ENCODE measurements around the gene ANKRD42.
"Not testable (repeated sequence)": the region's sequence is repeated elsewhere in the genome, so short reads cannot be mapped to it uniquely, and the experiment has no call there.

ANKRD42 gene

DNA sequence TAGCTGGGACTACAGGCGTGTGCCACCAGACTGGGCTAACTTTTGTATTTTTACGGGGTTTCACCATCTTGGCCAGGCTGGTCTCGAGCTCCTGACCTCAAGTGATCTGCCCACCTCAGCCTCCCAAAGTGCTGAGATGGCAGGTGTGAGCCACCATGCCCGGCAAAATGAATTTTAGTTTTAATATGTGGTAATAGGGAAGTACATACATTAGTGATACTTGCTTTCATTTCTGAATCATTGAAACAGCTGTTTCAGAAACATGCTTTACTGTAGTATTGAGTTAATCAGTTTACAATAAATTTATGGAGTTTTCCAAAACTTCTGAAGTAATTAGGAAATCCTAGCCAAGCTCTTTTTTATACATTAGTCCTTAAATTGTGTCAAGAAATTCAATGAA lies 21.0 kb upstream of the ANKRD42 start:
- no peak for DNase-seq (ENCODE audit: low spot score)

DNA sequence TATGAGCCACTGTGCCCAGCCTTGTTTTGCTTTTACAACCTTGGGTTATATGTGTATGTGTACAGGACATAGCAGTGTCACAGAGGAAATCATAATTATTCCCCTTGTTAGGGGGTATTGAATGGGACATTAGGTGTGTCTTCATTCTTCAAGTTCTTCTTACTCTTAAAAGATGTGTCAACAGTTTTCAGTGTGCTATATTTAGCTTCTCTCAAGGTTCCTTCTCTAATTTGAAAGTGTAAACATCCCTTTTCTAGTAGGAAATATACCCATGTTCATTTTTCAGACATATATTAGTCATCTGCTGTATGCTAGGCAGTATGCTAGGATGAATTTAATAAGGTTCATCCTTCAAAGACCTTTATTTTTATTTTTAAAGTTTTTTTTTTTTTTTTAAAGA lies 19.5 kb upstream of the ANKRD42 start:
- no peak for DNase-seq (ENCODE audit: low spot score)

DNA sequence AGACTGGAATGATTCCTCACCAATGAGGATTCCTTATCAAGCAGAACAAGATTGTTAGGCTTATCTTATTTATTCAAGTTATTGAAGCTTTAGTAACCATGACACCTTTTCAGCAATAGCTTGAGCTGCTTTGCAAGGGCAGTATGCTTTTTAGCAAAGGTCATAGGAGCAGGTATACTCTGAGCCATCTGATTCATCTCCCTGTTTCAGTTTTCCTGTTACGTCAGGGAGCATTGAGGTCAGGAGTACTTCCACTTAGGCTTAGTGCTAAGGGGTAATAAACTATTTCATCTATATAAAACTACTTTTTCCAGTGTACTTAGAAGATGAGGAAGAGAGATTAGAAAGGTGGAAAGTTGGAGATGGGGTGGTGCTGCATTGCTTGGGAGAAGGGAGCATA lies 17.7 kb upstream of the ANKRD42 start:
- no peak for DNase-seq (ENCODE audit: low spot score)

DNA sequence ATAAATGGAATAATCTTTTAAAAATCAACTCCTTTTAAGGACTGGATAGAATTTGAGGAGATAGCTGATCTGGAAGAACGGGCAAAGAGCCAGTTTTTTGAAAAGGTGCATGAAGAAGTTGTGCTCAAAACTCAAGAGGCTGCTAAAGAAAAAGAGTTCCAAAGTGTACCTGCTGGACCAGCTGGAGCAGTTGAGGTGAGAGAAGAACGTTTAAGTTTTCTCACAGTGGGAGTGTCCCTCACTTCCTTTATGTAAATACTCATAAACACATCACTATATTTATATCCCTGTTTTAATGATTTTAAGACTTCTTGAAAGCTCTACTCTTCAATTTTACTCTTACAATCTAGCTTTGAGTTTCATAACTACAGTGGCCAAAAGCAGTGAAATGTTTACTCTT lies 11.7 kb upstream of the ANKRD42 start:
- DNase-seq (ENCODE audit: low spot score): no peak

DNA sequence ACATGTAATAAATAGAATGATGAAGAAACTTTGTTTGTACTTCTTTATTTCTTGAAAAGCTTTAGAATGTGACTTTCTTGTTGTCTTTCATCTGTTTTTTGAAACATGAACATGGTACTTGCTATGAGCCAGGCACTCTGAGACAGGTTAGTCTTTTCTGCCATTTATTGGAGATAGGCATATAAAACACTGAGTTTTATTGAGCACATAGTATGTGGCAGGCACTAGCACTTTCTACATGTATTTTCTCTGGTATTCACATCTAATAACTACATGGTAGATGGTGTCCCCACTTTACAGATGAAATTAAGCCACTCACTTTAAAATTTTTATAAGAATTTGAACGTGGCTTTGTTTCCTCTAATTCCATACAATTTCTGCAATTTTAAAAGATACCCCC lies 7.7 kb upstream of the ANKRD42 start:
- DNase-seq (ENCODE audit: low spot score): no peak

DNA sequence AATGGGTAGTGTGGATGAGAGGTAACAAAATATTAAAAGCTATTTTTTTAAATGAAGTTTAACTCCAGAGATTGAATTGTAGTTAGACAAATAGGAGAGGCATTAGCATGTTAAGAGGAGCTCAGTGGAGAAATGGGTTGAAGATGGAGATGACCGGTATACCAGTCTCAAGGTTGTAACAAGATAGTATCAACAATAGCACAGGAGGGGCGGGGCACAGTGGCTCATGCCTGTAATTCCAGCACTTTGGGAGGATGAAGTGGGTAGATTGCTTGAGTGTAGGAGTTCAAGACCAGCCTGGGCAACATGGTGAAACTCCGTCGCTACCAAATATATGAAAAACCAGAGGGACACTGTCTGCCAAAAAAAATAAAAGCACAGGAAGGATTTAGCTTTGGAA lies 6.0 kb upstream of the ANKRD42 start:
- no peak for DNase-seq (ENCODE audit: low spot score)

DNA sequence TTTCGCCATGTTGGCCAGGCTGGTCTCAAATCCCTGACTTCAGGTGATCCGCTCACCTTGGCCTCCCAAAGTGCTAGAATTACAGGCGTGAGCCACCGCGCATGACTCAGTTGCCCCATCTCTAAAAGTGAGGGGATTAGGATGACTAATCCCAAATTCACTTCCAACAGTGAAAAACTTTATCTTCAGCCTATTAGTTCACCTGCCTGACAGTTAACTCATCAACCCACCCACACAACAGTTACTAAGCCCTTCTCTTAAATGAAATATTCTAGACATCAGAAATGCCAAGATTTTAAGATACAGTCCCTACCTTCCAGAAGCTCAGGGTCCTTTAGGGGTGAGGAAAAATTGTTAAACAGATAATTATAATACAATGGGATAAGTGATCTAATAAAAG lies 2.0 kb upstream of the ANKRD42 start:
- no peak for DNase-seq (ENCODE audit: low spot score)

DNA sequence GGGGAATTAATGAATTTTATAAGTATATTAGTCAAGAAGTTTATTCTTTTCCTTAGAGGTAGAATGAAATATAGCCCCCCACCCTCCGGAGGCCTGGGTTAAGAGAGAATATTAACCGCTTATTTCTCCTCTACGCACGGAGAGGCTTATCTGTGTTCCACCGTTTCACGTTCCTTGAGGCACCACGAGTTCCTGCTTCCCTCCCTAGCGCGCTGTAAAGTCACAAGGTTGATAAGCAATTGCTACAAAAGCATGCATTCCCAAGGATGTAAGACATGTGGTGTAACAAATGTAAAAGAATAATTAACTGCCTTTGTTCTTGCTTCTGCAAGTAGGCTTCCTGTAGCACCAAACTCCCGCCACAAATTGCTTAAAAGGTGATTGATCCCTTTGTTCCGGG lies 1.5 kb upstream of the ANKRD42 start:
- DNase-seq (ENCODE audit: low spot score): no peak

DNA sequence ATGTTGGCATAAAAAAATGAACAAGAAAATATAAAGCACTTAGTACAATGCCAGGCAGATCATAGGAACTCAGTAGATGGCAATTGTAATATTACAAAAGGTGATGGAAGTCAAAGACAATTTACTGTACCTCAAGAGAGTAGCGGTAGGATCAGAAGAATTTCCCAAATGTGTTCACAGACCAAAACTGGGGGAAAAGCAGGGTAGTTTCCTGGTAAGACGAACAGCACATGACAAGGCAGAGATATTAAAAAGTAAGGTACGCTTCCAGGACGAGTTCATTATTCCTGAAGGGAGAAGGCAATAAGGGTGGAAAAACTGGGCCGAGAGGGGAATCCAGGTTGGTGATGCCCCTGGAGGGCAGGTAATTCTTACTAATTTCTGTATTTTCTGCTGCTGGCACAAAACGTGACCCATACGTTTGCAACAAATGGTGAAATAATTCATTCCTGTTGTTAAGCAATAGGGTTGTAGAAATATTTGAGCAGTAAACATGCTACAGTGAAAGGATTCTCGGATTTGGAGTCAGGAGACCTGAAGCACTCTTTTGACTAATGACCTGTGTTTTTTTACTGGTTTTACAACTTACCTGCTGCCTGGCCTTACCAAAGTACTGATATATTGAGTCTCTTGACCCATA lies 786 bp upstream of the ANKRD42 start:
- no peak for DNase-seq (ENCODE audit: low spot score)

DNA sequence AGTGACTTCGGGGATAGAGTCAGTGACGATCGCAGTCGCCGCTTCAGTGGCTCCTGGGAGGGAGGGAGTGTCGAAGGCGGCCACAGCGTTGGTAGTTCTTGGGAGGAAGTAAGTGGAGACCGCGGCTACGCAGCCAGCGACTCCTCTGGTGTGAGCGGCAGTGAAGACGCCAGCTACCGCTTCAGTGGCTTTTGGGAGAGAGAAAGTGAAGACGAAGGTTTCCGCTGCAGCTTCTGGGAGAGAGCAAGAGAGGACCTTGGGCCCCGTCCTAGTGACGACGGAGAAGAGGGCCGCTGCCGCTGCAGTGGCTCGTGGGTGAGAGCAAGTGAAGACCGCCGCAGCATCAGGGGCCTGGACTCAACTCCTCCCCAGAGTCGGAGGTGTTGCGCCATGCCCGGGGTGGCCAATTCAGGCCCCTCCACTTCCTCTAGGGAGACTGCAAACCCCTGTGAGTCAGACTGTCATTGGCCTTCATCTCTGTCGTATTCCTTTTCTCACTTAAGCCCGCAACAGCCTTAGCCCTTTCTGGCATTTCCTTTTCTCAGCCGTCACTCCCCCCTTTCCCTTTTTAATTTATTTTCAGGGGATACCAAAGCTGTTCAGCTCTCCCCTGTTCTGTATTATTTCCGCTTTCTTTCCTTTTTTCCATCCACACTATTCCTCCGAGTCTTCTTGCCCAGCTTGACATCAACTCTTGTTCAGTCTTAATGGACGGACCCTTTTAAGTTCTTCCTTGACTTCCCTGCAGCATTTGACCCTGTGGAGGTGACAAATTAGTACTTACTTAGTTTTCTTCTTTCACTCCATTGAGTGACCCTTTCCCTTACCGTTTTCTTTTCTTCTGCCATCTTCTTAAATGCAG lies 1.0 kb downstream of the ANKRD42 start:
- DNase-seq (ENCODE audit: low spot score): peak; percentile 33

DNA sequence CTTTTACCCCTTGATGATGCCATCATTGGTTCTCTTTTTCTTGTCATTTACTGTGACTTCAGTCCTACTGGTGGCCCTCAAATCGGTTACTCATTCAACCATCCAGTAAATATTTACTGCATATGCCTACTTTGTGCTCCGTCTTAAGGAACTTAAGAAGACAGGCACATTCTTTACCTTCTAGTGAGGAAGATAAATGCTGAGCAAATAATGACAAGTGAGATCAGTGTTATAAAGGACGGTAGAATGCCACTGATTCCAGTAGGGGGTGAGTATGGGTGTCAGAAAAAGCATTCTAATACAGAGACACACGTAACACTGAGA lies 1.6 kb downstream of the ANKRD42 start:
- no peak for DNase-seq (ENCODE audit: low spot score)

DNA sequence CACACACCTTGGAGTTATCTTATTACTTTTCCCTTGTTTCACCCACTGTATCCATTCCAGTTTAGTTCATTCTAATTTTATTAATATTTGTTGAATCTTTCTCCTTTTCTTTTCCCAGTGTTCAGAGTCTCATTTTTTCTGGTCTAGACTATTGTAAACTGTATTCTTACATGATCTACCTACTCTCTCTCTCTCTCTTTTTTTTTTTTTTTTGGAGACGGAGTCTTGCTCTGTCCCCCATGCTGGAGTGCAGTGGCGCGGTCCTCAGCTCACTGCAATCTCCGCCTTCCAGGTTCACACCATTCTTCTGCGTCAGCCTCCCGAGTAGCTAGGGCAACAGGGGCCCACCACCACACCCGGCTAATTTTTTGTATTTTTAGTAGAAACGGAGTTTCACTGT lies 2.1 kb downstream of the ANKRD42 start:
- DNase-seq (ENCODE audit: low spot score): no peak

DNA sequence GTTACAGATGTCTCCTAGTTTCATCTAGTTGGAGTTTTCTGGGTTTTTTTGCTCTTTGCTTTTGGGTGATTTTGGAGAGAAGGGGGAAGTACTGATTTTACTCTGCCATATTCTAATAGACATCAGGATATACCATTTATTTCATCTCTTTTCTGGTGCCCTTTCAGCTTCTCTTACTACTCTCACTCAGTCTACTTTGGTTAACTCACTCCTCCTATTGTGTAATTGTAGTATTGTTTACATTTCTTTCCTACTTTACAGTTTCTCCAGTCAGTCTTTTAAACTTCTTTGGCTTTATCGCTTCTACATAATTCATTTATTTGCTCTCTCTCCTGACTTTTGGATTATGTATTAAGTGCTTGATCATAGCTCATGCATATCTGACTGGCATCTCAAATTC lies 6.5 kb downstream of the ANKRD42 start:
- no peak for DNase-seq (ENCODE audit: low spot score)

DNA sequence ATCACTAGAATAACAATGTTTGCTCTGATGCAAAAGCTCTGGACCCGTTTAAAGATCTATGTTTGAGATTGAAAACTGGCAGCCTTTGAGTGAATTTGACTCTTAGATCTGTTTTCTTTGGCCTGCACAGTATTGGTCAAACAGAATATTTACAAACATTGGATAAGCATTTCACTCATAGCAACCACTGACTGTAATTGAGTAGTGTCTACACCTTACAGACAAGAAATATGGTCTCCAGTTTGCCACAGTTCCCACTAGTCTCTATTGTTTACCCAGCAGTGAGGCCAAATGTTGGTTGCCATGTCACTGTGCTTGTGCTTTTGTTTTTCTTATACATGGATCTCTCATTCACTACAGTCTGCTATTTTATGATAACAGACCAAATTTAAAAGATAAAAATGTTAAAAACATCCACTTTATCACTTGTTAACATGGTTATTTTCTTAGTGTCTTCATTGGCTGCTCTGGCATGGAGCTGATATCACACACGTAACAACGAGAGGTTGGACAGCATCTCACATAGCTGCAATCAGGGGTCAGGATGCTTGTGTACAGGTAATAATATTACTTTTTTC lies 12.2 kb downstream of the ANKRD42 start:
- no peak for DNase-seq (ENCODE audit: low spot score)

DNA sequence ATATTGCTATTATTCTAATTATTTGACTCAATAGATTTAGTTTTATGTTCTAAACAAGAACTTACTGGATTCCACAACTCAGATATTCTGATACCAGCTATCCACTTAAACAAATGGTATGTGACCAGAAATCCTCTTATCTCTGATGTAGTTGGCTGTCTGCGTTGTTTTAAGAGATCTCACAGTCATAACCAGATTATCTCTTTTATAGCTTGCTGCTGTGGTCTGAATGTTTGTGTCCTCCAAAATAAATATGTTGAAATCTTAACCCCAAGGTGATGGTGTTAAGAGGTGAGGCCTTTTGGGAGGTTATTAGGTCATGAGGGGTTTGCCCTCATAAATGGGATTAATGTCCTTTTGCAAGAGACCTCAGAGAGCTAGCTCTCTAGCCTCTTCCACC lies 12.7 kb downstream of the ANKRD42 start:
- no peak for DNase-seq (ENCODE audit: low spot score)

DNA sequence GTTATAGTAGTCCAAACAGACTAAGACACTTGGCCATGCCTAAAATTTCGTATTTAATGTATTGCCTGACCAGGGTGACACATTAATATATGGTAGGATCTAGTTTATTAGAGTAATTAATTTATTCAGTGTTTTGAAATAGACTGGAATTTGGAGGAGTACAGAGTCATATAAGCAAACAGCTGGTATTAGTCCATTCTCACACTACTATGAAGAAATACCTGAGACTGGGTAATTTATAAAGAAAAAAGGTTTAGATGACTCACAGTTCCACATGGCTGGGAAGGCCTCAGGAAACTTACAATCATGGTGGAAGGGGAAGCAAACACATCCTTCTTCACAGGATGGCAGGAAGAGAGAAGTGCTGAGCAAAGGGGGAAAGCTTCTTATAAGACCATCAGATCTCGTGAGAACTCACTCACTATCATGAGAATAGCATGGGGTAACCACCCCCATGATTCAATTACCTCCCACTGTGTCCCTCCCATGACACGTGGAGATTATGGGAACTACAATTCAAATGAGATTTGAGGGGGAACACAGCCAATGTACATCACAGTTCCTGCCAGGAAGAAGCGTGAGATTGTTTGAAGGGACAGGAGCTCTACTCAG lies 13.4 kb downstream of the ANKRD42 start:
- DNase-seq (ENCODE audit: low spot score): not testable (repeated sequence)

DNA sequence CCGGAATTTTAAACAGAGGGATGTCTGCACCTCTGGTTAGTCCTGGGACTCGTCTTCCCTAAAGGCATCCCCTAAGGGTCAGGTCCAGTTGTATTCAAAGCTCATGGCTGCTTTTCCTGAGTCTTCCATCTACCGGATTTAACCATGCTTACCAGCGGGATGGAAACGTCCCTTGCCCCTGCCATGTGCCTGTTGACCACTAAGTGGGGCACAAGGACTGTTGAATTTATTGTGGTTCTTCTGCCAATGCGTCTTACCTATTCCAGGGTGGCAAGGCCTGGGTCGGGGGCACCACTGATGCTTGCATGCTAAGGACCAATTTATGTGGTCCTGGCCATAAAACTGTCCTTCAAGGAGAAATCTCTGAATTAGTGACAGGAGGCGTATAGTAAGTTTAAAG lies 25.6 kb downstream of the ANKRD42 start:
- DNase-seq (ENCODE audit: low spot score): no peak

DNA sequence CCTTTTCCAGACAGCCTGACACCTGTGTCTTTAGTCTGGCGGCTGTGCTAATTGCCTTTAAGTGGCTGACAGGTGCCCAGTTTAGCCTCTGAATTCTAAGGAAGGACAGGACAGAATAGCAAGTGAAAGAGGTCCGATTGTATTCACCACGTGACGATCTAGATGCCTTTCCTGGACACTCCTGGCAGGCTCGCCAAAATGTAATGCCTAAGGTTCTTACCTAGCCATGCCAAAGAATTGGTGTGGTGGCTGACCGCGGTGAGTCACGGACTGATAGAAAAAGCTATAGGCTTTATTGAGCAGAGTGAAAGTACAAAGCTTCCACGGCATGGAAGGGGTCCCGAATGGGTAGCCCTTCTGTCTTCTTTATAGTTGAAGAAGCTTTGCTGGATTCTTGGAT lies 26.7 kb downstream of the ANKRD42 start:
- no peak for DNase-seq (ENCODE audit: low spot score)

DNA sequence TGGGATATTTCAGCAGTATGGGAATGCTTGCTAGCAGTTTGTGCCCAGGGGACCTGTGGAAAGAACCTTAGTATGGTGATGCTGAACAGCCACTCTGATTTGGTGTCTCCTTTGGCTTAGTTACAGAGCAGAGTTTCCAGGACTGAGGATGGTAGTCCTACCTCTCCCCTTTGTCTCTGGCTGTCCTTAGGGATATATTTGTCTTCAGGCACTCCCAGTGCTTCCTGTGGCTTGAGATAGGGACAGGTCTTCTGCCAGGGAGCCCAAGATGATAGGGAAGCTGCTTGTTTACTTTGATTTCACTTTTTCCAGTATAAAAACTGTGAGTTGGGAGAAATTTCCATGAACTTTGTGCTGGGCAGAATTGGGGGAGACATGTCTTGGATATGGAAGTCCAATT lies 28.2 kb downstream of the ANKRD42 start:
- DNase-seq (ENCODE audit: low spot score): no peak

DNA sequence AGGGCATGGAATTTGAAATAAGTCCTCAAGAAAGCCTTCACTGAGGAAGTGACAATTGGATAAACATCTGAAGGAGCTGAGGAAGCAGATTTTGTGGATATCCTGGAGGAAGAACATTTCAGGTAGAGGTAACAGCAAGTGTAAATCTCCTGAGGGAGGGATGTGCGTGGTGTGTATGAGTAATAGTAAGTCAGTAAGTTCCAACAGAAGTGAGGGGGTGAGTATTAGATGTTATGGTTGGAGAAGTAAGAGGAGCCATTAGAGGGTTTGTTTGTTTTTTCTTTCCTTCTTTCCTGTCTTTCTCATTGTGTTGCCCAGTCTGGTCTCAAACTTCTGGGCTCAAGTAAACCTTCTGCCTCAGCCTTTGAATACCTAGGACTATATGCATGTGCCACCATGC lies 29.0 kb downstream of the ANKRD42 start:
- no peak for DNase-seq (ENCODE audit: low spot score)

DNA sequence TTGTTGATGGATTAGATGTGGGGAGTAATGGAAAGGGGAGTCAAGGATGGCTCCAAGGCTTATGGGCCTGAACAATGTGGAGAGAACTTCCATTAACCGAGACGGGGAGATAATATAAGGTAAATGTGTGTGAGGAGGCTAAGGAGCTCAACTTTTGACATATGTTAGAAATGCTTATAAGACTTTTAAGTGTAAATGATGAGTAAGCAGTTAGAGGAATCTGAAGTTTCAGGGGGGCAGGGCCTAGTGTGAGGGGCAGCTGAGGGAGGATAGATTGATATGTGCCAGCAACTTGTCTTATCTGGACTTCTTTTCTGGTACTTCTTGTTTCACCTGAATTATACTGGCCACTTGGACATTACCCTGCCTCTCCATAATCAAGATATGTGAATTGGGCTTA lies 29.9 kb downstream of the ANKRD42 start:
- no peak for DNase-seq (ENCODE audit: low spot score)

DNA sequence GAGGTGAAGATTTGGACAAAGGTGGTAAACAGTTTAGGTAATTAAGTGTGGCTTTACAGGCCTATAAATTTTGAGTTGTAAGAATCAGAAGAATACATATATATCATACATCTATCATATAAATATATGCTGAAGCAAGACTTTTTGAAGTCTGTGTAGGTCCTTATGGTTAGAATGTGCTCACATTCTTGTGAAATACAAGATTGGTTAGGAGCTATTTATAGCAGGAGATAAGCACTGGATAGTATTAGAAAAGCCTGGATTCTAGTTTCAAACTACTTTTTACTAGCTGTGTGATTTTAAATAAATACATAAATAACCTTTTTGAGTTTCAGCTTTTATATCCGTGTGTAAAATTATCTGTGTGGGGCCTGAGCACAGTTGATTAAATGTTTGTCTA lies 42.3 kb downstream of the ANKRD42 start:
- no peak for DNase-seq (ENCODE audit: low spot score)

DNA sequence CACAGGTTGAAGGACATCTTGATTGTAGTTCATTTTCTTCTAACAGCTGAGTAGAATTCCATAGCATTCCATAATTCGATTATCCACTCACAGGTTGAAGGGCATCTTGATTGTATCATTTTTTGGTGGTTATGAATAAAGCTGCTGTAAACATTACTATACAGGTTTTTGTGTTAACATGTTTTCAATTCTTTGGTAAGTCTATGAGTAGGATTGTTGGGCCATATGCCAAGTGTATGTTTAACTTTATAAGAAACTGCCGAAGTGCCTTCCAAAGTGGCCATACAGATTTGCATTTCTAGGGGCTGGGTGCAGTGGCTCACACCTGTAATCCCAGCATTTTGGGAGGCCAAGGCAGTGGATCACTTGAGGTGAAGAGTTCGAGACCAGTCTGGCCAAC lies 44.6 kb downstream of the ANKRD42 start:
- DNase-seq (ENCODE audit: low spot score): no peak

Data from pons (tissue), 1 donor.